Caco-2 (cell line): ENCODE measurements around the gene HDAC4. TPM values are rescaled to one million over a fixed set of nuclear protein-coding genes. Genes with fewer than 3 reads are reported as not detected.

ENCODE experiments used
- BruUV-seq: library from RNA; stranded (reverse); fragments of 400-500 nt; replicated peaks from 2 replicates; lab custom pipeline; 2021; lab: Mats Ljungman, UMichigan
- CTCF ChIA-PET: fragments of 300-600 bp; sonication (Branson Sonifier 250); formaldehyde crosslinking; loops from one replicate; lab custom pipeline; 2022; ENCODE audit warnings: antibody characterized with exemption; lab: Charles Lee
- POLR2A ChIA-PET: fragments of 300-600 bp; sonication (Branson Sonifier 250); formaldehyde crosslinking; loops from one replicate; lab custom pipeline; 2022; ENCODE audit warnings: antibody characterized with exemption; lab: Charles Lee
- DNase-seq, 2 experiments: peaks; one replicate each; pipeline versions ENCODE4 v3.0.0 to v3.0.0-alpha.2; 2020 to 2022
- H3K27me3 ChIP-seq: replicated peaks from 2 replicates; pipeline ENCODE4 v1.6.0; 2011; ENCODE audit warnings: low read length; ENCODE audit not compliant: control insufficient read depth, insufficient read depth
- H3K36me3 ChIP-seq: 2 replicates; pipeline ENCODE4 v1.5.1; 2011; ENCODE audit warnings: low read length; ENCODE audit not compliant: control insufficient read depth, insufficient read depth
- H3K4me1 ChIP-seq: fragments of 250-450 bp; sonication (Bioruptor Pico); 2 replicates; pipeline ENCODE4 v1.5.1; 2020; ENCODE audit warnings: mild to moderate bottlenecking
- H3K4me3 ChIP-seq: 2 replicates; pipeline ENCODE4 v1.5.1; 2011; ENCODE audit warnings: low read depth, mild to moderate bottlenecking, control low read depth, low read length
- H3K9me3 ChIP-seq: fragments of 250-450 bp; sonication (Bioruptor Pico); 2 replicates; pipeline ENCODE4 v1.5.1; 2020; ENCODE audit warnings: mild to moderate bottlenecking, moderate library complexity
- H3K27ac Mint-ChIP-seq: one replicate; pipeline ENCODE4 v1.8.0; 2022; ENCODE audit warnings: mixed read lengths; ENCODE audit not compliant: unreplicated experiment
- H3K27me3 Mint-ChIP-seq: one replicate; pipeline ENCODE4 v1.8.0; 2022; ENCODE audit warnings: mixed read lengths; ENCODE audit not compliant: insufficient read depth, unreplicated experiment
- H3K36me3 Mint-ChIP-seq: one replicate; pipeline ENCODE4 v1.8.0; 2022; ENCODE audit warnings: mild to moderate bottlenecking, mixed read lengths; ENCODE audit not compliant: insufficient read depth, unreplicated experiment
- H3K4me1 Mint-ChIP-seq: one replicate; pipeline ENCODE4 v1.8.0; 2022; ENCODE audit warnings: low read depth, mixed read lengths; ENCODE audit not compliant: unreplicated experiment
- H3K4me3 Mint-ChIP-seq: one replicate; pipeline ENCODE4 v1.8.0; 2022; ENCODE audit warnings: mild to moderate bottlenecking, moderate library complexity, mixed read lengths; ENCODE audit not compliant: unreplicated experiment
- H3K9me3 Mint-ChIP-seq: one replicate; pipeline ENCODE4 v1.8.0; 2022; ENCODE audit warnings: mixed read lengths; ENCODE audit not compliant: unreplicated experiment
- intact Hi-C: fragments of 100-400 bp; cut with micrococcal nuclease; formaldehyde crosslinking; loops from one replicate; pipeline ENCODE4 v1.10.0; 2022; ENCODE audit not compliant: unreplicated experiment
- total RNA-seq: library from RNA; stranded (reverse); gene quantifications from 2 replicates; pipeline ENCODE4 v1.2.3, GENCODE V29; 2022
- TF ChIP-seq, protein P1 (sequence below), 2 experiments: fragments of 200-600 bp in 1 of 2; IDR thresholded peaks; 1 replicate in 1 of 2; 2 replicates in 1 of 2; pipeline versions ENCODE4 v1.5.1 to v1.8.0; 2011 to 2022; ENCODE audit warnings: antibody characterized with exemption in 1 of 2, control low read depth in 1 of 2, inconsistent platforms in 1 of 2, low read depth in 1 of 2, low read length in 1 of 2, mild to moderate bottlenecking in 1 of 2, moderate library complexity in 1 of 2; ENCODE audit not compliant: insufficient read depth in 1 of 2, severe bottlenecking in 1 of 2, unreplicated experiment in 1 of 2

Gene HDAC4
- total RNA-seq, 1 experiment from 2014 or later = 15.5 TPM

DNA sequence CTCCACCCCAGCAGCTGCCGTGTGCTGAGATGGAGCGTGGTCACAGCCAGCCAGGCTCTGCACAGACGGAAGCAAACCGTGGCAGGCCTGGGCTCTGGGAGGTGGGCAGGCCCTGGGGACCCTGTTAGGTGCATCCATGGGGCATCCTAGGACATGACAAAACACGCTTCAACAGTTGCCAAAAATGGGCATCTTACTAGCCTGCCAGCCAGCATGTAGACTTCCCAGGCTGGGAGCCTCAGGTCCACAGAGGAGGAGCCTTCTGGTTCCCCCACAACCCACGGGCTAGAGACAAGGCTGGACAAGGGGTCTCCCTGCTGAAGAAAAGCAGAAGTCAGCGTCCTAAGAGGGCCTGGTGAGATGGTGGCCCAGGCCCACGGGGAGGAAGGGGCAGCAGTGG is 139.5 kb downstream of the HDAC4 start:
- H3K4me1 Mint-ChIP-seq = no peaks in the 10 kb centered on the region
- no peak for DNase-seq
- no peaks in the 10 kb centered on the region for H3K27me3 Mint-ChIP-seq
- H3K4me3 ChIP-seq = no peak overlapping the region
- H3K4me3 Mint-ChIP-seq = no peak overlapping the region
- no TSS peak for BruUV-seq
- H3K36me3 Mint-ChIP-seq = no peaks in the 10 kb centered on the region
- POLR2A ChIA-PET = no interaction called here
- TF ChIP-seq, protein P1, sequence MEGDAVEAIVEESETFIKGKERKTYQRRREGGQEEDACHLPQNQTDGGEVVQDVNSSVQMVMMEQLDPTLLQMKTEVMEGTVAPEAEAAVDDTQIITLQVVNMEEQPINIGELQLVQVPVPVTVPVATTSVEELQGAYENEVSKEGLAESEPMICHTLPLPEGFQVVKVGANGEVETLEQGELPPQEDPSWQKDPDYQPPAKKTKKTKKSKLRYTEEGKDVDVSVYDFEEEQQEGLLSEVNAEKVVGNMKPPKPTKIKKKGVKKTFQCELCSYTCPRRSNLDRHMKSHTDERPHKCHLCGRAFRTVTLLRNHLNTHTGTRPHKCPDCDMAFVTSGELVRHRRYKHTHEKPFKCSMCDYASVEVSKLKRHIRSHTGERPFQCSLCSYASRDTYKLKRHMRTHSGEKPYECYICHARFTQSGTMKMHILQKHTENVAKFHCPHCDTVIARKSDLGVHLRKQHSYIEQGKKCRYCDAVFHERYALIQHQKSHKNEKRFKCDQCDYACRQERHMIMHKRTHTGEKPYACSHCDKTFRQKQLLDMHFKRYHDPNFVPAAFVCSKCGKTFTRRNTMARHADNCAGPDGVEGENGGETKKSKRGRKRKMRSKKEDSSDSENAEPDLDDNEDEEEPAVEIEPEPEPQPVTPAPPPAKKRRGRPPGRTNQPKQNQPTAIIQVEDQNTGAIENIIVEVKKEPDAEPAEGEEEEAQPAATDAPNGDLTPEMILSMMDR (IDR thresholded peaks at IDR 0.05; ENCODE audit: insufficient read depth in 1 of 2, low read depth in 1 of 2, low read length in 1 of 2, severe bottlenecking in 1 of 2, unreplicated experiment in 1 of 2) = no peak
- no peak overlapping the region for H3K27ac Mint-ChIP-seq
- no peaks in the 10 kb centered on the region for H3K4me1 ChIP-seq
- H3K9me3 Mint-ChIP-seq = peaks cover 19% of the 10 kb centered on the region
- CTCF ChIA-PET = no interaction called here
- intact Hi-C loops = no loop called here
- no peaks in the 10 kb centered on the region for H3K27me3 ChIP-seq
- no peaks in the 10 kb centered on the region for H3K36me3 ChIP-seq
- no peaks in the 10 kb centered on the region for H3K9me3 ChIP-seq

DNA sequence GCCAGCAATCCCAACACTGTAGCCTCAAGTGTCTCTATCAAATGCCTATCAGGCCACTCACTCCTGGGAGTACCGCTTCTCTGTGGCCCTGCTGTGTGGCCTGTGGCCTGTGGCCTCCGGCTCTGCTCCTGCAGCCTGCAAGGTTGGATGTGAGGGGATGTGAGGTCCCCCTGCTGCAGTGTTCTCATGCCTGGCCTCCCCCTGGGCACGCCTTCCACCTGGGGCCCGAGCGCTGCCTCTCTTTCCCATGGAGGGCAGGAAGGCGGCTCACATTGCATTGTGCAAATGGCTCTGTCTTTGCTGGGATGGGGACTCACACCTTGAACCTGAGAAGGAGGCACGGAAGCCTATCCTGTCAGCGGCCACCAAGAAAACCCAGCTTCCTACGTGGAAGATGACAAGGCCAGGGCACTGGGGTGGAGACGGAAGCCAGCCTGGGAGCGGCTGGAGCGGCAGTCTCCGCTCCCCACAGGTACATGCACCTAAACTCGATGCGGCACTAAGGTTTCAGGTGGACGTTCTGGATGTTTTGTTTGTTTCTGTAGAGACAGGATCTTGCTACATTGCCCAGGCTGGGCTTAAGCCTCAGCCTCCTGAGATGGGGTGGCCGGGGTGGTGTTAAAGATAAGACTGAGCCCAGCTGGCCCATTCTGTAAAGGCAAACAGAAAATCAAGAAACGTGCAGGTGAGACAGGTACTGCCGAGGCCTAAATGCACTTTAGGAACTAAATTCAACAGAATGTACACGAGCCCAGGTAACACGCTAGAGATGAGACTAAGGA is 140.1 kb downstream of the HDAC4 start:
- Histone ChIP-seq H3K4me1 (no peaks in the 10 kb centered on the region), H3K4me3 (no peak overlapping the region), H3K27me3 (no peaks in the 10 kb centered on the region), H3K36me3 (no peaks in the 10 kb centered on the region), H3K9me3 (no peaks in the 10 kb centered on the region)
- no peak for DNase-seq
- Mint-ChIP-seq H3K27ac (no peak overlapping the region), H3K4me3 (no peak overlapping the region), H3K4me1 (no peaks in the 10 kb centered on the region), H3K27me3 (no peaks in the 10 kb centered on the region), H3K9me3 (peaks cover 19% of the 10 kb centered on the region), H3K36me3 (no peaks in the 10 kb centered on the region)
- BruUV-seq = no TSS peak
- ChIA-PET CTCF (no interaction called here), POLR2A (no interaction called here)
- intact Hi-C loops = no loop called here
- TF ChIP-seq, protein P1 (IDR thresholded peaks at IDR 0.05; ENCODE audit: insufficient read depth in 1 of 2, low read depth in 1 of 2, low read length in 1 of 2, severe bottlenecking in 1 of 2, unreplicated experiment in 1 of 2) = no peak

DNA sequence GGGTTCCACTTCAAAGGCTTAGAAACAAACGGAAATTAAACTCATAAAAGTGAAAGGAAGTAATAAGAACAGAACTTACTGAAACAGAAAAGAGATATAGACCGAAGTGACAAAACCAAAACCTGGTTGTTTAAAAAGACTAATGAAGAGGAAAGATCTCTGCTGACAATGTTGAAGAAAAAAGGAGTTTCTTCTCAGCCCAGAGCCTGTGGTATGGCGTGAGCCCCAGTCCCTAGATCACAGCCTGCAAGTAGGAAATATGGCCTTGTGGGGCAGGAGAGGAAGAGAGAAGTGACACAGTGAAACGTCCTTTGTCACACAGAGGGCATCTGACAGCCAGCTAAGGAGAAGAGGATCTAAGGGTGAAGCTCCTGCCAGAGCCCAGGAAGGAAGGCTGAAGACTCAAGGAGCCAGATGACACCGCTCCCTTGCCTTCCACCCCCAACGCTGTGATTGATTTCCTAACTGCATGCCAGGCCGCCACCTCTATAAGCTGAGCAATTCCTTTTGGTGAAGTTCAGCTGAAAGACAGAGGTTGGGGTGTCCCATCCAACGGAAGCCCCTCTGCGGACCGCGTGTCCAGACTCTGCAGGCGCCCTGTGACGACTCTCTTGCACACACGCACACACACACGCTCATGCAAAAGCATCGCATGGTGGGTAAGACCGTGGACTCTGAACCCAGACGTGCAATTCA is 141.1 kb downstream of the HDAC4 start:
- Histone ChIP-seq H3K9me3 (no peaks in the 10 kb centered on the region), H3K36me3 (no peaks in the 10 kb centered on the region), H3K27me3 (no peaks in the 10 kb centered on the region), H3K4me1 (no peaks in the 10 kb centered on the region), H3K4me3 (no peak overlapping the region)
- no TSS peak for BruUV-seq
- intact Hi-C loops = no loop called here
- no peaks in the 10 kb centered on the region for H3K4me1 Mint-ChIP-seq
- H3K27me3 Mint-ChIP-seq = no peaks in the 10 kb centered on the region
- H3K9me3 Mint-ChIP-seq = peaks cover 19% of the 10 kb centered on the region
- TF ChIP-seq, protein P1 (IDR thresholded peaks at IDR 0.05; ENCODE audit: insufficient read depth in 1 of 2, low read depth in 1 of 2, low read length in 1 of 2, severe bottlenecking in 1 of 2, unreplicated experiment in 1 of 2) = no peak
- H3K36me3 Mint-ChIP-seq = no peaks in the 10 kb centered on the region
- DNase-seq = no peak
- H3K4me3 Mint-ChIP-seq = no peak overlapping the region
- no peak overlapping the region for H3K27ac Mint-ChIP-seq
- ChIA-PET POLR2A (no interaction called here), CTCF (no interaction called here)
